Measurements from ENCODE around the gene PAPOLB. TPM values are rescaled to one million over a fixed set of nuclear protein-coding genes. Genes with fewer than 3 reads are reported as not detected.

PAPOLB gene
- total and polyA plus RNA-seq, 4 donors: 0.16 to 1.5 (median 0.57) TPM

DNA sequence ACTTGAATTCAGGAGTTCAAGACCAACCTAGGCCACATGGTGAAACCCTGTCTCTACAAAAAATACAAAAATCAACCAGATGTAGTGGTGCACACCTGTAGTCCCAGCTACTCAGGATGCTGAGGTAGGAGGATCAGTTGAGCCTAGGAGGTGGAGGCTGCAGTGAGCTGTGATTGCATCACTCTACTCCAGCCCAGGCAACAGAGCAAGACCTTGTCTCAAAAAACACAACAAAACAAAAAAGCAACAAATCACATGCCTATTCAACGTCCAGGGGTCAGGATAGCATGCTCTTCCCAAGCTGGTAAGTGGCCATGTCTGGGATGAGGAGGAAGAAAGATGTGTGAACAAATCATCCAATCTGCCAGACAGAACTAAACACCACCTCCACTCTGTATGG, 27.9 kb upstream of the PAPOLB start:
- no peaks in the 10 kb centered on the region for H3K27me3 ChIP-seq (ENCODE audit: control insufficient read depth, insufficient read depth, low read length)
- H3K36me3 ChIP-seq (ENCODE audit: control insufficient read depth, insufficient read depth, low read length): no peaks in the 10 kb centered on the region
- no peak overlapping the region for H3K27ac ChIP-seq (ENCODE audit: low read depth, low read length)
- no peak overlapping the region for H3K4me3 ChIP-seq (ENCODE audit: low read depth, low read length)
- no peak for DNase-seq (ENCODE audit: low read depth in 4 of 6, low spot score in 6 of 6)
- no CpG with 5 or more reads among the region's 1 CpG for WGBS (ENCODE audit: insufficient coverage)
- H3K9me3 ChIP-seq (ENCODE audit: control insufficient read depth, insufficient read depth, low read length): peaks cover 2% of the 10 kb centered on the region
- H3K4me1 ChIP-seq (ENCODE audit: control insufficient read depth, insufficient read depth, low read length): no peaks in the 10 kb centered on the region

GRCh38 chr7:4888161-4888560, 26.3 kb upstream of the PAPOLB start:
- no peak overlapping the region for H3K4me3 ChIP-seq (ENCODE audit: low read depth, low read length)

DNA sequence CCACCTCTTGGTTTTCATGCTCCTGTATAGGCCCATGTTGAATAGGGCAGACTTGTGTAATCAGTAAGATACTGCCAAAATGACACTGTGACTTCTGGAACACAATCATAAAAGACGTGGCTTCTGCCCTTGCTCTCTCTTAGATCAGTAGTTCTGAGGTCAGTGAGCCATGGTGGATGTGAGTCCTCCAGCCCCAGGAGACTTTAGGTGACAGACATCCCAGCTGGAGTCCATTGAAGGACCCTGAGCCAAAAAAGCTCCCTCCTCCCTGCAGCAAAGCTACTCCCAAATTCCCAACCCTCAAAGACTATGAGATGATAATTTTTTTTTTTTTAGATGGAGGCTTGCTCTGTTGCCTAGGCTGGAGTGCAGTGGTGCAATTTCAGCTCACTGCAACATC, 24.8 kb upstream of the PAPOLB start:
- WGBS (ENCODE audit: insufficient coverage): 80% methylated on average over 1 of the region's 1 CpG
- H3K27ac ChIP-seq (ENCODE audit: low read depth, low read length): no peak overlapping the region
- no peak overlapping the region for H3K4me3 ChIP-seq (ENCODE audit: low read depth, low read length)
- no peaks in the 10 kb centered on the region for H3K27me3 ChIP-seq (ENCODE audit: control insufficient read depth, insufficient read depth, low read length)
- H3K36me3 ChIP-seq (ENCODE audit: control insufficient read depth, insufficient read depth, low read length): no peaks in the 10 kb centered on the region
- H3K9me3 ChIP-seq (ENCODE audit: control insufficient read depth, insufficient read depth, low read length): no peaks in the 10 kb centered on the region
- DNase-seq (ENCODE audit: low read depth in 4 of 6, low spot score in 6 of 6): no peak
- peaks cover 18% of the 10 kb centered on the region for H3K4me1 ChIP-seq (ENCODE audit: control insufficient read depth, insufficient read depth, low read length)

More at GRCh38 chr7:4888161-4888560, 26.3 kb upstream of the PAPOLB start:
- 80% methylated on average over 2 of the region's 3 CpGs for WGBS (ENCODE audit: insufficient coverage)
- no peak overlapping the region for H3K27ac ChIP-seq (ENCODE audit: low read depth, low read length)
- H3K27me3 ChIP-seq (ENCODE audit: control insufficient read depth, insufficient read depth, low read length): no peaks in the 10 kb centered on the region
- no peaks in the 10 kb centered on the region for H3K36me3 ChIP-seq (ENCODE audit: control insufficient read depth, insufficient read depth, low read length)
- no peak for DNase-seq (ENCODE audit: low read depth in 4 of 6, low spot score in 6 of 6)
- no peaks in the 10 kb centered on the region for H3K9me3 ChIP-seq (ENCODE audit: control insufficient read depth, insufficient read depth, low read length)
- peaks cover 5% of the 10 kb centered on the region for H3K4me1 ChIP-seq (ENCODE audit: control insufficient read depth, insufficient read depth, low read length)

GRCh38 chr7:4885317-4885807, 23.5 kb upstream of the PAPOLB start:
- Histone ChIP-seq H3K9me3 (ENCODE audit: control insufficient read depth, insufficient read depth, low read length) (no peaks in the 10 kb centered on the region), H3K4me1 (ENCODE audit: control insufficient read depth, insufficient read depth, low read length) (peaks cover 24% of the 10 kb centered on the region), H3K4me3 (ENCODE audit: low read depth, low read length) (no peak overlapping the region), H3K27me3 (ENCODE audit: control insufficient read depth, insufficient read depth, low read length) (no peaks in the 10 kb centered on the region), H3K36me3 (ENCODE audit: control insufficient read depth, insufficient read depth, low read length) (no peaks in the 10 kb centered on the region), H3K27ac (ENCODE audit: low read depth, low read length) (no peak overlapping the region)
- 83% methylated on average over 3 of the region's 7 CpGs for WGBS (ENCODE audit: insufficient coverage)
- no peak for DNase-seq (ENCODE audit: low read depth in 4 of 6, low spot score in 6 of 6)

GRCh38 chr7:4884164-4884563, 22.3 kb upstream of the PAPOLB start:
- H3K27me3 ChIP-seq (ENCODE audit: control insufficient read depth, insufficient read depth, low read length): no peaks in the 10 kb centered on the region
- no peak overlapping the region for H3K4me3 ChIP-seq (ENCODE audit: low read depth, low read length)
- peaks cover 36% of the 10 kb centered on the region for H3K4me1 ChIP-seq (ENCODE audit: control insufficient read depth, insufficient read depth, low read length)
- no peaks in the 10 kb centered on the region for H3K9me3 ChIP-seq (ENCODE audit: control insufficient read depth, insufficient read depth, low read length)
- no peak for DNase-seq (ENCODE audit: low read depth in 4 of 6, low spot score in 6 of 6)
- WGBS (ENCODE audit: insufficient coverage): 94% methylated on average over 9 of the region's 10 CpGs
- peaks cover 6% of the 10 kb centered on the region for H3K36me3 ChIP-seq (ENCODE audit: control insufficient read depth, insufficient read depth, low read length)
- H3K27ac ChIP-seq (ENCODE audit: low read depth, low read length): no peak overlapping the region

DNA sequence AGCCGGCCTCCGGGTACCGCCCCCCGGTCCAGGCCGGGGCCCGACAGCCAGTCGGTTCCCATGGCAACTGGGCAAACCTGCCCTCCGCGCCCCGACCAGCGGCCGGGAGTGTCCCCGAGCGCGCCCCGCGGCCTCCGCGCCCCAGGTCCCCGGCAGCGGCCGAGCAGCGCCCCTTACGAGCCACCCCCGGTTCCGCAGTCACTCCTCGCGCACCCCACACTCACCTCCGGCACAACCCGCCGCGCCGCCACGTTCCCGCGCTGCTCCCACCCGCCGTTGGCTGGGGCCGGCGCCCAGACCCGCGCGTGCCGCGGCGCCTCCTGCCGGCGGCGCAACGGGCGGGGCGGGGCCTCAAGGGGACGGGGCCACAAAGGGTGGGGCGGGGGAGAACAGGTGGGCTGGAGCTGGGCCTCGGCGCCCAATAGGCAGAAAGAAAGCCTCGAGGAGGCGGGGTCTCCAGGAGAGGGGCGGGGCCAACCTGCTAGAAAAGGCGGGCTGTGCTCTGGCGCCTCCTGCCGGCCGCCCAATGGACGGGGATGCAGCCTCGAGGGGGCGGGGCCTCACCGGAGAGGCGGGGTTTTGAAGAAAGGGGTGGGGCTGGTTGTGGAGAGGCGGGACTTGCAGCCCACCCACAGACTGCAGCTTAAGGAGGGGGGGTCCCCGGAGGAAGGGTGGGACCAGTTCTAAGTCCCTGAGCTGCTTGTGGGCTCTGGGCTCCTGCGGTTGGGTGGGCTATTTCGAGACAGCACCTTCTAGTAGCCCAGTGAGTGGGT, 21.7 kb upstream of the PAPOLB start, which contains the start of gene RADIL:
Gene RADIL, minus strand, starts transcription at position 345 of the 773 bp plus-strand sequence. CDS start 5,577 bp downstream, outside the sequence.
- Histone ChIP-seq H3K27ac (ENCODE audit: low read depth, low read length) (peak within 1 kb of the TSS; percentile 89), H3K4me3 (ENCODE audit: low read depth, low read length) (peak within 1 kb of the TSS; percentile 66), H3K36me3 (ENCODE audit: control insufficient read depth, insufficient read depth, low read length) (peaks cover 12% of the 10 kb centered on the region), H3K4me1 (ENCODE audit: control insufficient read depth, insufficient read depth, low read length) (peaks cover 42% of the 10 kb centered on the region), H3K27me3 (ENCODE audit: control insufficient read depth, insufficient read depth, low read length) (no peaks in the 10 kb centered on the region), H3K9me3 (ENCODE audit: control insufficient read depth, insufficient read depth, low read length) (no peaks in the 10 kb centered on the region)
- WGBS (ENCODE audit: insufficient coverage): under 1% methylated on average over 69 of the region's 72 CpGs
- DNase-seq (ENCODE audit: low read depth in 4 of 6, low spot score in 6 of 6): peak; percentile 59 to 98 (median 88)

- Histone ChIP-seq H3K4me1 (ENCODE audit: control insufficient read depth, insufficient read depth, low read length) (peaks cover 42% of the 10 kb centered on the region), H3K4me3 (ENCODE audit: low read depth, low read length) (peak overlapping the region; percentile 66), H3K9me3 (ENCODE audit: control insufficient read depth, insufficient read depth, low read length) (no peaks in the 10 kb centered on the region), H3K27me3 (ENCODE audit: control insufficient read depth, insufficient read depth, low read length) (no peaks in the 10 kb centered on the region), H3K36me3 (ENCODE audit: control insufficient read depth, insufficient read depth, low read length) (peaks cover 17% of the 10 kb centered on the region), H3K27ac (ENCODE audit: low read depth, low read length) (peak overlapping the region; percentile 89)
- WGBS (ENCODE audit: insufficient coverage): under 1% methylated on average over 30 of the region's 36 CpGs
- no peak for DNase-seq (ENCODE audit: low read depth in 4 of 6, low spot score in 6 of 6)
Observed at GRCh38 chr7:4883033-4883371, 21.2 kb upstream of the PAPOLB start.

- 3% methylated on average over 32 of the region's 35 CpGs for WGBS (ENCODE audit: insufficient coverage)
- no peaks in the 10 kb centered on the region for H3K27me3 ChIP-seq (ENCODE audit: control insufficient read depth, insufficient read depth, low read length)
Observed at GRCh38 chr7:4882169-4883032, 20.6 kb upstream of the PAPOLB start.

DNA sequence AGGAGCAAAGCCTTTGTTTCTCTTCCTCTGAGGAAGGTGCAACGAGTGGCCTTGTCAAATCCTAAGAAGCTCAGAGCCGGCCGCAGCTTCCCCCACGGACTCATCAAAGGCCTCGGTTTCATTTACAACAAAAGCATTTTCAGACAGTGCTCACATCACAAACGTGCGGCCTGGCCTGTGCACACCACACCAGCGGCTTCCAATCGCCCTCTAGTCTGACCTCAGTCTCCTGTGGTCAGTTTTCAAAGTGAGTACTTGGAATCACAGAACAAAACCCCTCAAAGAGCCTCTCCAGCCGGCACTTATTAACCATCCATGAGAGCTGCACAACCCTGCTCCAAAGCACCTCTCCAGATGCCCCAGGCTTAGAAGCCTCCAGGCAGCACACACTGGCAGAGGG, 18.4 kb upstream of the PAPOLB start:
- no peak overlapping the region for H3K4me3 ChIP-seq (ENCODE audit: low read depth, low read length)
- H3K27me3 ChIP-seq (ENCODE audit: control insufficient read depth, insufficient read depth, low read length): no peaks in the 10 kb centered on the region
- H3K9me3 ChIP-seq (ENCODE audit: control insufficient read depth, insufficient read depth, low read length): no peaks in the 10 kb centered on the region
- H3K36me3 ChIP-seq (ENCODE audit: control insufficient read depth, insufficient read depth, low read length): peaks cover 42% of the 10 kb centered on the region
- WGBS (ENCODE audit: insufficient coverage): 50% methylated on average over 10 of the region's 10 CpGs
- H3K4me1 ChIP-seq (ENCODE audit: control insufficient read depth, insufficient read depth, low read length): peaks cover 42% of the 10 kb centered on the region
- peak overlapping the region; percentile 52 for H3K27ac ChIP-seq (ENCODE audit: low read depth, low read length)
- DNase-seq (ENCODE audit: low read depth in 4 of 6, low spot score in 6 of 6): peak in 2 of 6 donors; percentile 43 to 46

More at GRCh38 chr7:4882169-4883032, 20.6 kb upstream of the PAPOLB start:
- DNase-seq (ENCODE audit: low read depth in 4 of 6, low spot score in 6 of 6): peak in 5 of 6 donors; percentile 28 to 83 (median 58)
- Histone ChIP-seq H3K27ac (ENCODE audit: low read depth, low read length) (peak overlapping the region; percentile 89), H3K4me3 (ENCODE audit: low read depth, low read length) (peak overlapping the region; percentile 66), H3K9me3 (ENCODE audit: control insufficient read depth, insufficient read depth, low read length) (no peaks in the 10 kb centered on the region), H3K4me1 (ENCODE audit: control insufficient read depth, insufficient read depth, low read length) (peaks cover 42% of the 10 kb centered on the region), H3K36me3 (ENCODE audit: control insufficient read depth, insufficient read depth, low read length) (peaks cover 23% of the 10 kb centered on the region)

All from spinal cord (tissue), 10 donors.